IPS-NIHi7 (cell line): ENCODE measurements around the gene SVEP1.

Source experiments
- DNase-seq: peaks from one replicate; pipeline ENCODE4 v3.0.0; 2012; ENCODE audit warnings: mixed read lengths; ENCODE audit errors: extremely low spot score

The SVEP1 gene

GRCh38 chr9:110320651-110321445, 258.7 kb downstream of the SVEP1 start:
- DNase-seq: no peak

DNA sequence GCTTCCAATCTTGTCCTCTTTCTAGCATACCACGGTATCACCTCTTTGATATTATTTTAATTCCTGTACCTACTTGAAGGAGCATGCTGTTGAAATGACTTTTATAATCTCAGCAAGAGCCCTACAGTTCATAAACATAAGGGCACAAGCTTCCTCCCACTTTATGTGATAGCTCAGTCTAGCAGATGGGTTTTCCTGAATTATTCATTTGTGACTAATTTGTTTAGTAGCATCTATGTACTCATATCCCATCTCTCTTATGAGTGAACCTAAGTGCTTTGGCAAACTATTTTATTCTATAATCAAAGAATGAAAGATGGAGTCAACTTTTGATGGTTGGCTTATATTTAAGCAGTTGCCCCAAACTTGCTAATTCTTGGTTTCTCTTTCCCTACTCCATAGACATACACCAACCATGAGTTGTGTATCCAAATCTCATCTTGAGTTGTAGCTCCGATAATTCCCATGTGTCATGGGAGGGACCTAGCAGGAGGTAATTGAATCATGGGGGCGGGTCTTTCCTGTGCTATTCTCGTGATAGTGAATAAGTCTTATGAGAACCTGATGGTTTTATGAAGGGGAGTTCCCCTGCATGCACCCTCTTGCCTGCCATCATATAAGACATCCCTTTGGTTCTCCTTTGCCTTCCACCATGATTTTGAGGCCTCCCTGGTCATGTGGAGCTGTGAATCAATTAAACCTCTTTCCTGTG, 259.6 kb downstream of the SVEP1 start:
- DNase-seq: no peak

- no peak for DNase-seq
Observed at GRCh38 chr9:110317911-110318310, 261.6 kb downstream of the SVEP1 start.

- no peak for DNase-seq
Observed at GRCh38 chr9:110316261-110317075, 263.1 kb downstream of the SVEP1 start.
